HG03521 (cell line): Measurements from ENCODE around the gene ADM.

Source experiments
- ATAC-seq: cut with Tn5 transposase; IDR thresholded peaks from one replicate; pipeline ENCODE4 v1.9.1; 2021; ENCODE audit warnings: mild to moderate bottlenecking, moderate library complexity; ENCODE audit not compliant: unreplicated experiment

Gene ADM

GRCh38 chr11:10327254-10327653, 22.4 kb downstream of the ADM start:
- ATAC-seq, result no peak

GRCh38 chr11:10328314-10329098, 23.6 kb downstream of the ADM start:
- no peak for ATAC-seq

- ATAC-seq, result no peak
Observed at GRCh38 chr11:10329356-10329755, 24.5 kb downstream of the ADM start.

GRCh38 chr11:10329935-10330334, 25.1 kb downstream of the ADM start:
- no peak for ATAC-seq

GRCh38 chr11:10331548-10332289, 26.8 kb downstream of the ADM start:
- ATAC-seq, result no peak

- no peak for ATAC-seq
Observed at GRCh38 chr11:10333490-10333889, 28.6 kb downstream of the ADM start.

- no peak for ATAC-seq
Observed at GRCh38 chr11:10338287-10338686, 33.4 kb downstream of the ADM start.

- no peak for ATAC-seq
Observed at GRCh38 chr11:10348650-10349280, 43.9 kb downstream of the ADM start.

- no peak for ATAC-seq
Observed at GRCh38 chr11:10349281-10349665, 44.4 kb downstream of the ADM start.

GRCh38 chr11:10349806-10350205, 44.9 kb downstream of the ADM start:
- no peak for ATAC-seq

- no peak for ATAC-seq
Observed at GRCh38 chr11:10350334-10350733, 45.5 kb downstream of the ADM start.

- ATAC-seq, result no peak
Observed at GRCh38 chr11:10351435-10351764, 46.5 kb downstream of the ADM start.

GRCh38 chr11:10351765-10352641, 47.1 kb downstream of the ADM start:
- no peak for ATAC-seq

GRCh38 chr11:10352921-10353550, 48.2 kb downstream of the ADM start:
- no peak for ATAC-seq

GRCh38 chr11:10354389-10354788, 49.5 kb downstream of the ADM start:
- no peak for ATAC-seq

- no peak for ATAC-seq
Observed at GRCh38 chr11:10355257-10355661, 50.4 kb downstream of the ADM start.

GRCh38 chr11:10356161-10356560, 51.3 kb downstream of the ADM start:
- ATAC-seq, result no peak
